IgD-negative memory B cell (primary cell): ENCODE data around the gene RERE. TPM values are rescaled to one million over a fixed set of nuclear protein-coding genes. Genes with fewer than 3 reads are reported as not detected.
A peak's percentile ranks its signal among the peaks of the same experiment; 100 is the strongest.
"Not testable (repeated sequence)": the region's sequence is repeated elsewhere in the genome, so short reads cannot be mapped to it uniquely, and the experiment has no call there.

ENCODE experiments used
- H3K27ac Mint-ChIP-seq, 3 donors: one replicate each; pipeline ENCODE4 v1.8.0; 2020 to 2022; ENCODE audit warnings: mild to moderate bottlenecking in 3 of 3, mixed read lengths in 3 of 3, moderate library complexity in 1 of 3
- H3K27me3 Mint-ChIP-seq: one replicate; pipeline ENCODE4 v1.8.0; 2021; ENCODE audit warnings: mixed read lengths
- H3K36me3 Mint-ChIP-seq: one replicate; pipeline ENCODE4 v1.8.0; 2020; ENCODE audit warnings: mild to moderate bottlenecking, mixed read lengths
- H3K4me1 Mint-ChIP-seq, 3 donors: one replicate each; pipeline ENCODE4 v1.8.0; 2020 to 2022; ENCODE audit warnings: mixed read lengths in 3 of 3, mild to moderate bottlenecking in 1 of 3
- H3K4me3 Mint-ChIP-seq, 4 donors: one replicate each; pipeline ENCODE4 v1.8.0; 2020 to 2022; ENCODE audit warnings: mild to moderate bottlenecking in 4 of 4, mixed read lengths in 4 of 4, moderate library complexity in 3 of 4
- H3K9me3 Mint-ChIP-seq, 3 donors: one replicate each; pipeline ENCODE4 v1.8.0; 2020 to 2021; ENCODE audit warnings: mixed read lengths in 3 of 3, mild to moderate bottlenecking in 1 of 3
- polyA plus RNA-seq: library from polyadenylated mRNA; unstranded; fragments of 300-500 nt; fragmentation: Illumina TruSeq; gene quantifications from one replicate; pipeline ENCODE4 v1.2.3, GENCODE V29; 2021

RERE gene
- polyA plus RNA-seq, 1 donor from 2014 or later = 24.9 TPM

DNA sequence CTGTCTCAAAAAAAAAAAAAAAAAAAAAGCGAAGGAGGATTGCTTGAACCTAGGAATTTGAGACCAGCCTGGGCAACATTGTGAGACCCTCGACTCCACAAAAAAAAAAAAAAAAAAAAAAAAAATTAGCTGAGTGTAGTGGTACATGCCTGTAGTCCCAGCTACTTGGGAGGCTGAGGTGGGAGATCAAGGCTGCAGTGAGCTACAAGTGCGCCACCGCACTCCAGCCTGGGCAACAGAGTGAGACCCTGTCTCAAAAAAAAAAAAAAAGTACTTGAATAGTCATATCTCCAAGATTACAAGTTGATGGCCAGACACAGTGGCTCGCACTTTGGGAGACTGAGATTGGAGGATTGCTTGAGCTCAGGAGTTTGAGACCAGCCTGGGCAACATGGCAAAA lies 33.6 kb upstream of the RERE start:
- H3K9me3 Mint-ChIP-seq = no peaks in the 10 kb centered on the region
- peaks cover 0 to 2% (median 1%) of the 10 kb centered on the region in 3 donors for H3K4me1 Mint-ChIP-seq

DNA sequence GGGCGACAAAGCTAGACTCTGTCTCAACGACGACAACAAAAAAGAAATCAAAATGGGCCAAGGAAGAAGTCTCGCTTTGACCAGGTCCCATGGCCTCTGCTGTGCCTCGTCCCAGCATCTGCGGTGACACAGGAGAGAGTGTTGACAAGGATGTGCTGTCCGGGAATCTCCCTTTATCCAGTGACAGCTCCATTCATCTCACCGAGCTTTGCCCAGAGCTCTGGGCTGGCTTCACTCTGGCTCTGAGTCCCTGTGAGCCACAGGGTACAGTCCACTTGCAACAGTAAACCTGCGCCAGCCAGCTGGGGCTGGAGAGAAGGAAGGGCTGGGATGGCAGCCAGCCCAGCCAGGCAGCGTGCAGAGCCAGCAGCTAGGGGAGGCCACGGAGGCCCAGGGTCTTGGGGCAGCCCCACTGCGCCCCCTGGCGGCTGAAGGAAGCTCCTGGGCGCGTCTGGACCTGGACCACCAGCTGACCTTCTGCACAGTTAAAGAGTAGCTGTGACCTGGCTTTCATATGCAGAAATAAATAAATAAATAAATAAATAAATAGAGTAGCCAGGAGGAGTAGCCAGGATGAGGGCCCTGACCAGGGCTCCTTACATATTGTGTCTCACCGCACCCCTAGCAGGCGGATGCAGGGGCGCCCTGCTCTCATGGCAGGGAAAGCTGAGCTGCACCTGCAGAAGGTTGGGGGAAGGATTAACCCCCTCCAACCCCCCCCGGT lies 31.4 kb upstream of the RERE start:
- Mint-ChIP-seq H3K4me1 (peaks cover 0 to 2% (median 1%) of the 10 kb centered on the region in 3 donors), H3K36me3 (no peaks in the 10 kb centered on the region), H3K27ac (no peak overlapping the region), H3K27me3 (no peaks in the 10 kb centered on the region), H3K9me3 (no peaks in the 10 kb centered on the region), H3K4me3 (no peak overlapping the region)

More for the DNA sequence above, 33.6 kb upstream of the RERE start:
- Mint-ChIP-seq H3K27ac (no peak overlapping the region), H3K36me3 (no peaks in the 10 kb centered on the region), H3K27me3 (no peaks in the 10 kb centered on the region), H3K4me3 (no peak overlapping the region)

DNA sequence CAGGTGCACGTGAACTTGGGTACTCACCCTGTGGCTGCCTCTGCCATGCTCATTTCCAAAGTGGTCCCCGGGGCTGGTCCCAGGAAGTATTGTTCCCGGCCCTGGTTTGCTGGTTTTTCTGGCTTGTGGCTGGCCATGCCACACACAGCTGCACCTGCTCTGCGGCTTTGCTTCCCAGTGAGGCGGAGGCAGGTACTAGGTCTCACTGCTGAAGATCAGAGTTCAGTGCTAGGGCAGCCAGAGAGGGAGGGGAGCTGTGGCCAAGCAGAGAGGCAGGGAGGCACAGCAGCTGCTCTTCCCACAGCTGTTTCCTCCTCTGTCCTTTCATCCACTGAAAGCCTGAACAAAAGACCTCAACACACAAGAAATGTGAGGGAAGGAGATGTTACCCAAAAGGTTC lies 30.6 kb upstream of the RERE start:
- H3K4me3 Mint-ChIP-seq = no peak overlapping the region
- no peaks in the 10 kb centered on the region for H3K27me3 Mint-ChIP-seq
- H3K9me3 Mint-ChIP-seq = no peaks in the 10 kb centered on the region
- H3K4me1 Mint-ChIP-seq = peaks cover 0 to 2% (median 1%) of the 10 kb centered on the region in 3 donors
- H3K27ac Mint-ChIP-seq = no peak overlapping the region
- no peaks in the 10 kb centered on the region for H3K36me3 Mint-ChIP-seq

GRCh38 chr1:8846263-8846662 lies 28.8 kb upstream of the RERE start:
- no peaks in the 10 kb centered on the region for H3K27me3 Mint-ChIP-seq
- no peaks in the 10 kb centered on the region for H3K9me3 Mint-ChIP-seq
- H3K4me1 Mint-ChIP-seq = peaks cover 0 to 2% (median 1%) of the 10 kb centered on the region in 3 donors
- H3K27ac Mint-ChIP-seq = no peak overlapping the region
- no peak overlapping the region for H3K4me3 Mint-ChIP-seq
- no peaks in the 10 kb centered on the region for H3K36me3 Mint-ChIP-seq

DNA sequence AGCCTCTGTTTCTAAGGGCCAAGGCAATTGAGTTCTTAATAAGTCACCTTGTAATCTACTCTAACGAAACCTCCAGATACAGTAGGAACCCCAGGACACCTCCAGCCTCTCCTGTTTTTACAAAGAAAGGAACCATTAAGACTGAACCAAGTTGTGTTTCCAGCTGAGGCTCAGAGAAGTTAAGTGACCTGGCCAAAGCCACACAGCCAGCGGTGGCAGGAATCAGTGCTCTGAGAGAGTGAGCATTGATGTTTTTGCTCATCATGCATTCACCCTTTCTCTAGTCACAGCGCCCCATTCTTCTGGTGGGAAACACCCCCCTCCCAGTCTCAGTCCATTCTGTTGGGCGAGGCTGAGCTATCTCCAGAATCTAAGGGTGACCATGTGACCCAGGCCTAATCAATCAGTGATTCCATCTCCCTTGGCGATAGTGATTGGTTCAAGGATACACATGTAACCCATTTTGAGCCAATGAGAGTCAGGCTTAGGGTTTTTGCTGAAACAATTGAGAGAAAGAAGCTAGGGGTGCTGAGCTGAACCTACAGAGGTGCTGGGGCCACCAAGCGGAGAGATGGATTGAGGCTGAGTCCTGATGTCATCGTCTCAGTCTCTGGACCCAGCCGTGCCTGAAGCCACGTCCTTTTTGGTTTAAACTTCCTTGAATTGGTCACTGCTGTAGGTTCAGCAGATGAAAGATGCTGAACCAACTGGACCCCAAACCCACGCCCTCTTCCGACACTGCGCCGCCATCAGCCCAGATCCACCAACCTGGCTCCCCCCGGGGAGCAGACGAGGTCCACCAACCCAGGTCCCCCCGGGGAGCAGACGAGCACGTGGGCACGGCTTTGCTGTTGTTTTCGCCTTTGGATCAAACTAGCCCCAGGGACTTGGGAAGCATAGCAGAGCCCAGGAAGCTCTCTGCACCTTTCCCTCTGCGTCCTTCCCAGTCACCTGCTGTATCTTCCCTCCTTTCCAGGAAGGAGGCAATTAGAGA lies 28.0 kb upstream of the RERE start:
- Mint-ChIP-seq H3K9me3 (no peaks in the 10 kb centered on the region), H3K4me3 (no peak overlapping the region), H3K4me1 (peaks cover 0 to 2% (median 1%) of the 10 kb centered on the region in 3 donors), H3K27me3 (no peaks in the 10 kb centered on the region), H3K27ac (no peak overlapping the region), H3K36me3 (no peaks in the 10 kb centered on the region)

DNA sequence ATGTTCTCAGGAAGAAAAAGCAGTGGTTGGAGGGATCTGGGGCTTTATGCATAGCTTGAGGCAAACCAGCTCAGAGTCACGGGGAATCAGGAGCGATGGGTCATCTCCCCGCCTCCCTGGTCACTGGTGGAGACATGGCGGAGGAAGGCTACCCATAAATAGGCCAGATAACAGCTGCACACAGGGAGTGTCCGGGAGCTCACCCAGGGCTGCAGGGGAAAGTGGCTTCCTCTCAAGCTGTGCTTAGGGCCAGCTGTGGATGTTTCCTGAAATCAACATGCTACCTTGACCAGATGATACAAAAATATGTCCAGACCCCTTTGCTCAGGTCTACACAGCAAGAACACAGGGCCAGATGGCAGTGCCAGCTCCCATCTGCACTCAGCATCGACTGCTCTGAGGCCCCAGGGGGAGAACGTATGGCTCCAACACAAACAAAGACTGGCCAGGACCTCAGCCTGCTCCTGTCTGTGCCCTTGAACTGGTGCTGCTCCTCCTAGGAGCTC lies 27.1 kb upstream of the RERE start:
- Mint-ChIP-seq H3K27me3 (no peaks in the 10 kb centered on the region), H3K4me1 (peaks cover 0 to 2% (median 1%) of the 10 kb centered on the region in 3 donors), H3K27ac (peak overlapping the region in 1 of 3 donors; percentile 27), H3K9me3 (no peaks in the 10 kb centered on the region), H3K36me3 (no peaks in the 10 kb centered on the region), H3K4me3 (no peak overlapping the region)

GRCh38 chr1:8841395-8841794 lies 24.0 kb upstream of the RERE start:
- Mint-ChIP-seq H3K9me3 (no peaks in the 10 kb centered on the region), H3K27me3 (no peaks in the 10 kb centered on the region), H3K36me3 (no peaks in the 10 kb centered on the region)

GRCh38 chr1:8839990-8840389 lies 22.6 kb upstream of the RERE start:
- H3K27ac Mint-ChIP-seq = no peak overlapping the region
- peaks cover 2% of the 10 kb centered on the region for H3K36me3 Mint-ChIP-seq
- H3K4me1 Mint-ChIP-seq = no peaks in the 10 kb centered on the region

More at GRCh38 chr1:8841395-8841794, 24.0 kb upstream of the RERE start:
- Mint-ChIP-seq H3K4me1 (no peaks in the 10 kb centered on the region), H3K27ac (no peak overlapping the region), H3K4me3 (no peak overlapping the region)

GRCh38 chr1:8835941-8836643 lies 18.7 kb upstream of the RERE start:
- Mint-ChIP-seq H3K4me1 (peaks cover 0 to 2% (median 0%) of the 10 kb centered on the region in 3 donors), H3K27ac (no peak overlapping the region), H3K36me3 (peaks cover 2% of the 10 kb centered on the region), H3K4me3 (peak overlapping the region in 1 of 4 donors; percentile 17), H3K9me3 (no peaks in the 10 kb centered on the region), H3K27me3 (no peaks in the 10 kb centered on the region)

More at GRCh38 chr1:8839990-8840389, 22.6 kb upstream of the RERE start:
- Mint-ChIP-seq H3K4me3 (no peak overlapping the region), H3K9me3 (no peaks in the 10 kb centered on the region), H3K27me3 (no peaks in the 10 kb centered on the region)

DNA sequence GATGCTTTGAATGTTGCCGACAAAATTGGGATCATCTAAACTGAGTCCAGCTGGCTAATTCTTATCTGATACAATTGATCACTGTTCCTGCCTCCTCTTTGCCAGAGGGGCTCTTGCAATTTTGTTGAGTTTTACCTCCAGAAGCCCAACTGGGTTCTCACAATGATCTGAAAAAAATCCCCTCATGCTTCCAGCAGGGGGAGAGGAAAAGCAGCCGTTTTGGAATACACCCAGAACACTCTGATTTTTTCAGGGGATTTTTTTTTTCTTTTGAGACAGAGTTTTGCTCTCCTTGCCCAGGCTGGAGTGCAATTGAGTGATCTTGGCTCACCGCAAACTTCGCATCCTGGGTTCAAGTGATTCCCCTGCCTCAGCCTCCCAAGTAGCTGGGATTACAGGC lies 13.9 kb upstream of the RERE start:
- H3K9me3 Mint-ChIP-seq = no peaks in the 10 kb centered on the region
- H3K36me3 Mint-ChIP-seq = peaks cover 4% of the 10 kb centered on the region
- H3K27me3 Mint-ChIP-seq = no peaks in the 10 kb centered on the region
- H3K4me3 Mint-ChIP-seq = no peak overlapping the region
- H3K27ac Mint-ChIP-seq = no peak overlapping the region
- peaks cover 5 to 10% (median 7%) of the 10 kb centered on the region in 3 donors for H3K4me1 Mint-ChIP-seq

DNA sequence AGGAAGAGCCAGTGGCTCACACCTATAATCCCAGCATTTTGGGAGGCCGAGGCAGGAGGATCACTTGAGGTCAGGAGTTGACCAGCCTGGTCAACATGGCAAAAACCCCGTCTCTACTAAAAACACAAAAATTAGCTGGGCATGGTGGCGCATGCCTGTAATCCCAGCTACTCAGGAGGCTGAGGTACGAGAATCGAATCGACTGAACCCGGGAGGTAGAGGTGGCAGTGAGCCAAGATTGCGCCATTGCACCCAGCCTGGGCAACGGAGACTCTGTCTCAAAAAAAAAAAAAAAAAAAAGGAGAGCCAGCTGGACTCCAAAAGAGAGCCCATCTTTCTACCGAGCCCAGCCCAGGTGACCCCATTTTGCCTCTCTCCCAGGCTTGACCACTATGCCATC lies 13.3 kb upstream of the RERE start:
- peaks cover 5 to 10% (median 7%) of the 10 kb centered on the region in 3 donors for H3K4me1 Mint-ChIP-seq
- not testable (repeated sequence) for H3K9me3 Mint-ChIP-seq, H3K27me3 Mint-ChIP-seq, H3K36me3 Mint-ChIP-seq, H3K27ac Mint-ChIP-seq, H3K4me3 Mint-ChIP-seq

- Mint-ChIP-seq H3K9me3 (no peaks in the 10 kb centered on the region), H3K4me3 (no peak overlapping the region), H3K27ac (no peak overlapping the region), H3K27me3 (peaks cover 3% of the 10 kb centered on the region), H3K36me3 (peaks cover under 1% of the 10 kb centered on the region), H3K4me1 (peaks cover 5 to 8% (median 7%) of the 10 kb centered on the region in 3 donors)
Observed at GRCh38 chr1:8825985-8826481, 8.6 kb upstream of the RERE start.

DNA sequence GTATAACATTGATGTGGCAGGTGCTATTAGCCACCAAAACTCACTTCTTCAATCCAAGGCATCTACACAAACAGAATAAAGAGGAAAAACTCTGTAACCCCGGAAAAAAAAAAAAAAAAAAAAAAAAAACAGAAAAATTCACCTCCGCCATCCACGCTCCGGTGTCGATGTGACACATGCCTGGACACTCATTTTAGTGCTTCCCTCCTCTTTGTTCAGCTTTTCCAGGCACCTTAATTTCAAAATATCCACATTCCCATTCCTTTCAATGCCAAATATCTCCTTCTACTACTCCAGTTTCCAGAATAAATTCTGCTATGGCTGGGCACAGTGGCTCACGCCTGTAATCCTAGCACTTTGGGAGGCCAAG lies 5.8 kb upstream of the RERE start:
- Mint-ChIP-seq H3K4me3 (peak overlapping the region in 1 of 4 donors; percentile 28), H3K27ac (peak overlapping the region in 1 of 3 donors; percentile 15), H3K9me3 (no peaks in the 10 kb centered on the region), H3K4me1 (peaks cover 3% of the 10 kb centered on the region in 3 donors), H3K27me3 (peaks cover 7% of the 10 kb centered on the region), H3K36me3 (no peaks in the 10 kb centered on the region)
